GM12892 (cell line): ENCODE results near the gene TMEM163.

ENCODE experiments used
- POLR2A ChIP-seq: IDR thresholded peaks from 2 replicates; pipeline ENCODE4 v1.6.1; 2011; ENCODE audit warnings: low read depth, low read length, control low read depth
- POLR2AphosphoS5 ChIP-seq: IDR thresholded peaks from 2 replicates; pipeline ENCODE4 v1.6.1; 2011; ENCODE audit warnings: low read depth, low read length, control low read depth
- TAF1 ChIP-seq: IDR thresholded peaks from 2 replicates; pipeline ENCODE4 v1.6.1; 2011; ENCODE audit warnings: low read depth, mild to moderate bottlenecking, control low read depth, low read length, borderline replicate concordance

- TF ChIP-seq POLR2A (no peak), POLR2AphosphoS5 (no peak), TAF1 (no peak)
These were observed 9.4 kb upstream of the TMEM163 start for GRCh38 chr2:134728163-134728562.
